GM12891 (cell line): ENCODE measurements around the gene STARD5.

Source experiments
- PAX5 ChIP-seq: IDR thresholded peaks from 2 replicates; pipeline ENCODE4 v1.6.1; 2011; ENCODE audit warnings: low read length, moderate library complexity, mild to moderate bottlenecking; ENCODE audit not compliant: insufficient read depth, severe bottlenecking
- POLR2A ChIP-seq: IDR thresholded peaks from 2 replicates; pipeline ENCODE4 v1.6.1; 2011; ENCODE audit warnings: low read depth, low read length, control low read depth
- POLR2AphosphoS5 ChIP-seq: IDR thresholded peaks from 2 replicates; pipeline ENCODE4 v1.6.1; 2011; ENCODE audit warnings: low read depth, low read length, control low read depth
- SPI1 ChIP-seq: IDR thresholded peaks from 2 replicates; pipeline ENCODE4 v1.6.1; 2011; ENCODE audit warnings: low read depth, low read length, control low read depth
- TAF1 ChIP-seq: IDR thresholded peaks from 2 replicates; pipeline ENCODE4 v1.6.1; 2011; ENCODE audit warnings: low read depth, low read length, control low read depth

DNA sequence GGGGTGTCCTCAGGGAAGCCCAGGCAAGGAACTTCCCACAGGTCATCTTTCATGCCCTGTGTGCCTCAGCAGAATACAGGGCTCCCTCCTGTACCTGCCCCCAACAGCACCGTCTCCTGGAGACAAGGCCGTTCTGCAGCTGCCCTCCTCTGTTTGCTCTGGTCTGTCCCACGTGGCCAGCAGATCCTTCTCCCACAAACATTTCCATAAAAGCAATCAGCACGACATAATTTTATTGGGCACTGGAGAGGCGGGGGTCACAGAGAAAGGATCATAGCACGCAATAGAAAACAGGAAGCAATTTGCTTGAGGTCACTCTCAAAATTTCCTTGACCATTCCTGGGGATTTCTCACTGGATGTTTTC is 29.4 kb downstream of the STARD5 start:
- TF ChIP-seq POLR2AphosphoS5: no peak; the same call in 1 of the 2 replicates
- no peak for TF ChIP-seq POLR2A
- TF ChIP-seq TAF1: no peak
- no peak for TF ChIP-seq SPI1
- TF ChIP-seq PAX5: no peak
